ENCODE data around the gene CFAP74. TPM values are rescaled to one million over a fixed set of nuclear protein-coding genes. Genes with fewer than 3 reads are reported as not detected.

CFAP74 gene
- total RNA-seq, 1 donor, result not detected

GRCh38 chr1:2031546-2032540 is 28.3 kb upstream of the CFAP74 start:
- H3K4me3 ChIP-seq (ENCODE audit: low read depth, low read length), result no peak overlapping the region
- no peak for TF ChIP-seq CTCF (IDR thresholded peaks at IDR 0.05; ENCODE audit: insufficient read depth, low read length)
- DNase-seq (ENCODE audit: low read depth), result no peak

DNA sequence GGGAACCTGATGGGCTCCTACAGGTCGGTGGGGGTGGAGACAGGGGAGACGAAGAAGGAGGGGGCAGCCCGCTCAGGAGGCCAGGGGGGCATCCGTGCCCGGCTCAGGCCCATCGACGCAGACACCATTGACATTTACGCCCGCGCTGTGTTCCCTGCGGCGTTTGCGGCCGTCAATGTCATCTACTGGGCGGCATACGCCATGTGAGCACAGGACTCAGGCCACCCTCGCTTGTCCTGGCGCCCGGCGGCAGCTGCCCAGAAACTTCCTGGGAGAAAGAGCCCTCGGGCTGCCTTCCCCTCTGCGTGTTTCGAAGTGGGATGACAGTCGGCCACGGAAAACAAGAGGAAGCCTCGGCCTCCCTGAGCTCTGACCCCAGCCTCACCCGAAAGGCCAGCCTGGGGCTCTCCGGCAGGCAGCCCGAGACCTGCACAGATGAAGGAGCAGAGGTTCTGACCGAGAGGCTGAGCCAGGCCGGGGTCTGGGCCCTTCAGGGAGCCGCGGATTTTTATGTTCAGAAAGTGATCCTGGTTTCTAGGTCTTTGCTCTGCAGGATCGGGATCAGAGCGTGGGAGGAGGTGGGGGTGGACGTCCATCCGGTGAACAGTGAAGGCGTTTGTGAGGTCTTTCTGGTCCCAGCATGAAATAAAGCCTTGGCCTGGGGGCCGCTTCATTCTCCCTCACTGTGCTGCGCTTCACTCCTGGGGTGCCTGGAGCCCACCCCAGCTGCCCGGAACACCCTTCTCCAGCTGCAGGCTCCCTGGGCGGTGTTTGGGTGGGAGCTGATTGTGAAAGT is 26.7 kb upstream of the CFAP74 start:
- DNase-seq (ENCODE audit: low read depth), result no peak
- H3K4me3 ChIP-seq (ENCODE audit: low read depth, low read length), result no peak overlapping the region
- no peak for TF ChIP-seq CTCF (IDR thresholded peaks at IDR 0.05; ENCODE audit: insufficient read depth, low read length)

DNA sequence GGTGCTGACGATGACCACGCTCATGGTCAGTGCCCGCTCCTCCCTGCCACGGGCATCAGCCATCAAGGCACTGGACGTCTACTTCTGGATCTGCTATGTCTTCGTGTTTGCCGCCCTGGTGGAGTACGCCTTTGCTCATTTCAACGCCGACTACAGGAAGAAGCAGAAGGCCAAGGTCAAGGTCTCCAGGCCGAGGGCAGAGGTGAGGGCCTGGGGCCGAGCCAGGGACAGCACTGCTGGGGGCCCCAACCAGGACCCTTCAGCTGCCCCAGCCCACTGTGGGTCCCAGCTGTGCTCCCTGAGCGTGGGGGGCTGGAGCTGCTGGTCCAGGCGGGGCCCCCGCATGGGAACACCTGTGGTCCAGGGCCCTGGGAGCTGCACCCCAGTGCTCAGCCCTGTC is 26.0 kb upstream of the CFAP74 start:
- no peak overlapping the region for H3K4me3 ChIP-seq (ENCODE audit: low read depth, low read length)
- TF ChIP-seq CTCF (IDR thresholded peaks at IDR 0.05; ENCODE audit: insufficient read depth, low read length), result no peak
- DNase-seq (ENCODE audit: low read depth), result no peak

DNA sequence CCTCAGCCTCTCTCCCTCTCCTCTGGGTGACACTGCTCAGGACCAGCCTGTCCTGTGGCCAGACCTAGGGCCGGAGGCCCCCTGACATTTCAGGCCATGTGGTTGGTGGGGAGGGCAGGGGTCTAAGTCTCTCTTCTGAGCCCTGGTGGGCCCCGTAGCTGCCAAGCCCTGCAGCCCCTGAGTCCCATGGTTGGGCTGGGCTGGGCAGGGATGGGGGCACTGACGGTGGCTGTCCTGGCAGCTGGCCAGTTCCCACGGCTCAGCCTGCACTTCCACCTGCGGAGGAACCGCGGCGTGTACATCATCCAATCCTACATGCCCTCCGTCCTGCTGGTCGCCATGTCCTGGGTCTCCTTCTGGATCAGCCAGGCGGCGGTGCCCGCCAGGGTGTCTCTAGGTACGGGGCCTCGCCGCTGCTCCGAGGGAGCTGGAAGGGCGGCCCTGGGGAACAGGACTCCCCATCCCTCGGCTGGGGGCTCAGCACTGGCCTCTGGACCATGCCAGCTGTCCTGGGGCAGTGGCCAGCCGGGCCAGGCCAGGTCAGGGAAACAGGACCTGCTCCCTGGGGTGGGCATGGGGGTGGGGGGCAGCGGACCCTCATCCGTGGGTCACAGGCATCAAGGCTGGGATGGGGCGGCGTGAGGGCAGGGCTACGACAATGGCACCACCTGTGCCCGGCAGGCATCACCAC is 25.4 kb upstream of the CFAP74 start:
- no peak overlapping the region for H3K4me3 ChIP-seq (ENCODE audit: low read depth, low read length)
- DNase-seq (ENCODE audit: low read depth), result no peak
- TF ChIP-seq CTCF (IDR thresholded peaks at IDR 0.05; ENCODE audit: insufficient read depth, low read length), result no peak

GRCh38 chr1:2027961-2028583 is 24.5 kb upstream of the CFAP74 start:
- H3K4me3 ChIP-seq (ENCODE audit: low read depth, low read length), result no peak overlapping the region
- DNase-seq (ENCODE audit: low read depth), result no peak
- no peak for TF ChIP-seq CTCF (IDR thresholded peaks at IDR 0.05; ENCODE audit: insufficient read depth, low read length)

DNA sequence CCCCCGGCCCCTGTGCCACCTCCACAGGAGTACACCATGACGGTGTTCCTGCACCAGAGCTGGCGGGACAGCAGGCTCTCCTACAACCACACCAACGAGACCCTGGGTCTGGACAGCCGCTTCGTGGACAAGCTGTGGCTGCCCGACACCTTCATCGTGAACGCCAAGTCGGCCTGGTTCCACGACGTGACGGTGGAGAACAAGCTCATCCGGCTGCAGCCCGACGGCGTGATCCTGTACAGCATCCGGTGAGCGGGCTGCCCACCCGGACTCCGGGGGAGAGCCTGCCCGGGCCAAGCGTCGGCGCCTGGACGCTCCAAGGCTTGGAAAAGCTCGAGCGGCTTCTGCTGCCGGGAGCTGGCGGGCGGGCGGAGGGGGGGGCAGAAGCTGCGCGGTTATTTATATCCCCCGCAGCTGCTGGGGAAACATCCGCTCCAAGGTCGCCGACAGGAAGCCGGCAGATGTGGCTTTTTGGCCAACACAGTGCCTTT is 21.9 kb upstream of the CFAP74 start:
- DNase-seq (ENCODE audit: low read depth), result no peak
- TF ChIP-seq CTCF (IDR thresholded peaks at IDR 0.05; ENCODE audit: insufficient read depth, low read length), result no peak
- H3K4me3 ChIP-seq (ENCODE audit: low read depth, low read length), result no peak overlapping the region
